GM21619 (cell line): ENCODE results near the gene SNX17.
"Not testable (repeated sequence)": the region's sequence is repeated elsewhere in the genome, so short reads cannot be mapped to it uniquely, and the experiment has no call there.

Experiments
- ATAC-seq: cut with Tn5 transposase; IDR thresholded peaks from one replicate; pipeline ENCODE4 v1.9.1; 2021; ENCODE audit not compliant: unreplicated experiment

The SNX17 gene

GRCh38 chr2:27370026-27370815 is at the start of gene SNX17, which contains the start of gene EIF2B4:
SNX17 (plus strand) TSS chr2:27370616; CDS start chr2:27370744, 128 bp downstream.
EIF2B4 (minus strand) TSS chr2:27370338; CDS start chr2:27370314, 24 bp downstream.
- peak; percentile 86 for ATAC-seq

- ATAC-seq, result no peak
These were observed 49.4 kb upstream of the SNX17 start for GRCh38 chr2:27320958-27321543.

- ATAC-seq, result no peak
These were observed 48.1 kb upstream of the SNX17 start for GRCh38 chr2:27322301-27322765.

- peak; percentile 92 for ATAC-seq
These were observed 47.4 kb upstream of the SNX17 start, which contains the start of gene MPV17 for GRCh38 chr2:27322766-27323595. MPV17 (minus strand) TSS chr2:27323097; CDS start chr2:27322517, 580 bp downstream.

GRCh38 chr2:27323596-27324285 is 46.7 kb upstream of the SNX17 start:
- no peak for ATAC-seq

GRCh38 chr2:27324720-27325119 is 45.7 kb upstream of the SNX17 start:
- ATAC-seq, result no peak

GRCh38 chr2:27335311-27335710 is 35.1 kb upstream of the SNX17 start:
- no peak for ATAC-seq

- no peak for ATAC-seq
These were observed 34.2 kb upstream of the SNX17 start for GRCh38 chr2:27336173-27336572.

GRCh38 chr2:27347641-27348040 is 22.8 kb upstream of the SNX17 start:
- ATAC-seq, result no peak

GRCh38 chr2:27350106-27350693 is 20.2 kb upstream of the SNX17 start:
- no peak for ATAC-seq

GRCh38 chr2:27351802-27352598 is 18.4 kb upstream of the SNX17 start:
- no peak for ATAC-seq

GRCh38 chr2:27353386-27353761 is 17.0 kb upstream of the SNX17 start:
- ATAC-seq, result not testable (repeated sequence)

GRCh38 chr2:27353762-27354596 is 16.4 kb upstream of the SNX17 start:
- ATAC-seq, result no peak

GRCh38 chr2:27354597-27354927 is 15.9 kb upstream of the SNX17 start:
- ATAC-seq, result no peak

- ATAC-seq, result peak; percentile 27
These were observed 14.4 kb upstream of the SNX17 start for GRCh38 chr2:27356056-27356381.

GRCh38 chr2:27356382-27357181 is 13.8 kb upstream of the SNX17 start, which contains the start of gene GTF3C2:
GTF3C2 (minus strand) TSS chr2:27356764; CDS start chr2:27343554, 13,210 bp downstream.
- ATAC-seq, result peak; percentile 86

- ATAC-seq, result no peak
These were observed 7.6 kb upstream of the SNX17 start for GRCh38 chr2:27362678-27363420.
